K562 (cell line): ENCODE data around the gene SH2D4B. TPM values are rescaled to one million over a fixed set of nuclear protein-coding genes. Genes with fewer than 3 reads are reported as not detected.

Experiments
- ATAC-seq: fragments of 200-7000 bp; cut with Tn5 transposase; 3 replicates; pipeline ENCODE4 v1.9.1; 2020; ENCODE audit warnings: moderate library complexity
- BruUV-seq: library from RNA; stranded (reverse); fragments of 400-500 nt; replicated peaks from 2 replicates; lab custom pipeline; 2021; lab: Mats Ljungman, UMichigan
- CTCF ChIA-PET: fragments of 300-600 bp; formaldehyde crosslinking; extraction: SDS; loops from one replicate; lab custom pipeline; 2021; ENCODE audit warnings: low intra/inter-chr PET ratio; lab: Yijun Ruan, JAX
- POLR2A ChIA-PET: fragments of 300-600, 350-650 bp; sonication (Branson Sonifier 250); formaldehyde crosslinking; extraction: SDS; loops from one replicate; lab custom pipeline; 2021; ENCODE audit warnings: antibody characterized with exemption, inconsistent platforms; lab: Yijun Ruan, JAX
- DNase-seq, 4 experiments: peaks; one replicate each; pipeline versions ENCODE4 v3.0.0 to v3.0.0-alpha.2; 2011 to 2018; ENCODE audit warnings: low spot score in 3 of 4, mixed read lengths in 3 of 4; ENCODE audit errors: extremely low read depth in 1 of 4
- FAIRE-seq: peaks from 2 replicates; lab custom pipeline; 2011; peaks lifted over from hg19 to GRCh38; lab: Jason Lieb, UNC
- H2AFZ ChIP-seq: 2 replicates; pipeline ENCODE4 v1.6.0; 2011; ENCODE audit warnings: low read depth, low read length, control low read depth, inconsistent platforms
- H3K27ac ChIP-seq: fragments of 200-600 bp; 3 replicates; pipeline ENCODE4 v1.8.0; 2011; ENCODE audit warnings: low read depth, mild to moderate bottlenecking, control low read depth, inconsistent platforms, low read length, moderate library complexity, mixed read lengths; ENCODE audit errors: extremely low read depth
- H3K27me3 ChIP-seq, 2 experiments: fragments of 300-600 bp in 1 of 2; 2 replicates in 1 of 2; 3 replicates in 1 of 2; pipeline versions ENCODE4 v1.6.0 to v1.8.0; 2011; ENCODE audit warnings: inconsistent platforms in 2 of 2, low read length in 2 of 2, mild to moderate bottlenecking in 1 of 2, mixed read lengths in 1 of 2, moderate library complexity in 1 of 2; ENCODE audit not compliant: control insufficient read depth in 2 of 2, insufficient read depth in 2 of 2
- H3K36me3 ChIP-seq: fragments of 300-600 bp; 3 replicates; pipeline ENCODE4 v1.8.0; 2011; ENCODE audit warnings: mild to moderate bottlenecking, low read length, inconsistent platforms; ENCODE audit not compliant: control insufficient read depth, insufficient read depth
- H3K4me1 ChIP-seq, 2 experiments: fragments of 200-600 bp in 1 of 2; replicated peaks in 1 of 2; 2 replicates in 1 of 2; 3 replicates in 1 of 2; pipeline versions ENCODE4 v1.5.1 to v1.8.0; 2011; ENCODE audit warnings: inconsistent platforms in 2 of 2, low read length in 2 of 2, mild to moderate bottlenecking in 1 of 2, mixed read lengths in 1 of 2, moderate library complexity in 1 of 2; ENCODE audit not compliant: control insufficient read depth in 2 of 2, insufficient read depth in 2 of 2
- H3K4me2 ChIP-seq: 2 replicates; pipeline ENCODE4 v1.6.1; 2011; ENCODE audit warnings: low read length, control low read depth, inconsistent platforms, mixed read lengths; ENCODE audit not compliant: insufficient read depth
- H3K4me3 ChIP-seq: fragments of 200-600 bp; sonication (generic), shearing (Covaris generic); 2 replicates; pipeline ENCODE4 v1.5.1; 2016; ENCODE audit warnings: control low read depth, inconsistent platforms
- H3K79me2 ChIP-seq: fragments of 200-600 bp; 3 replicates; pipeline ENCODE4 v1.8.0; 2011; ENCODE audit warnings: low read length, inconsistent platforms; ENCODE audit not compliant: control insufficient read depth, insufficient read depth
- H3K9ac ChIP-seq, 2 experiments: 2 replicates each; pipeline versions ENCODE4 v1.6.0 to v1.6.1; 2011; ENCODE audit warnings: low read depth in 2 of 2, low read length in 2 of 2, control low read depth in 1 of 2, inconsistent platforms in 1 of 2, mild to moderate bottlenecking in 1 of 2, mixed read lengths in 1 of 2; ENCODE audit not compliant: insufficient read depth in 1 of 2
- H3K9me1 ChIP-seq: one replicate; pipeline ENCODE4 v1.6.0; 2011; ENCODE audit warnings: inconsistent platforms, mild to moderate bottlenecking, low read length, moderate library complexity; ENCODE audit not compliant: control insufficient read depth, insufficient read depth
- H3K9me3 ChIP-seq: replicated peaks from 2 replicates; pipeline ENCODE4 v1.5.1; 2011; ENCODE audit warnings: low read depth, low read length, inconsistent platforms; ENCODE audit not compliant: control insufficient read depth, insufficient read depth
- H4K20me1 ChIP-seq: replicated peaks from 2 replicates; pipeline ENCODE4 v1.6.1; 2011; ENCODE audit warnings: low read length, inconsistent platforms, mixed read lengths; ENCODE audit not compliant: control insufficient read depth, insufficient read depth
- KDM1A ChIP-seq, 2 experiments: fragments of 450-650 bp; IDR thresholded peaks; 2 replicates each; pipeline ENCODE4 v1.6.1; 2016; ENCODE audit warnings: mild to moderate bottlenecking in 2 of 2
- MIER1 ChIP-seq: fragments of 450-650 bp; IDR thresholded peaks from 2 replicates; pipeline ENCODE4 v1.6.1; 2016; ENCODE audit warnings: antibody characterized with exemption, mild to moderate bottlenecking, low read depth
- POLR2G ChIP-seq: fragments of 200-400 bp; formaldehyde crosslinking; IDR thresholded peaks from 2 replicates; pipeline ENCODE4 v1.6.1; 2017; ENCODE audit warnings: low read depth, mild to moderate bottlenecking, antibody characterized with exemption, low read length, moderate library complexity
- RBBP5 ChIP-seq: fragments of 200-600 bp; sonication (generic); IDR thresholded peaks from 2 replicates; pipeline ENCODE4 v1.6.1; 2012; ENCODE audit warnings: borderline replicate concordance, mild to moderate bottlenecking, low read length, control low read depth, inconsistent platforms; ENCODE audit not compliant: insufficient read depth, poor library complexity, severe bottlenecking
- RBM22 ChIP-seq: fragments of 200-400 bp; formaldehyde crosslinking; IDR thresholded peaks from 2 replicates; pipeline ENCODE4 v1.6.1; 2018; ENCODE audit warnings: low read length, low read depth; ENCODE audit not compliant: poor library complexity, severe bottlenecking
- RHOXF2B ChIP-seq: fragments of 250-450 bp; sonication (Bioruptor Pico); conservative IDR thresholded peaks from 2 replicates; pipeline ENCODE4 v1.5.1; 2021
- TOE1 ChIP-seq, 2 experiments: fragments of 450-650 bp in 1 of 2; sonication (generic) in 1 of 2; formaldehyde crosslinking in 1 of 2; IDR thresholded peaks; 2 replicates each; pipeline versions ENCODE4 v1.7.1 to v1.8.0; 2016 to 2022; ENCODE audit warnings: borderline replicate concordance in 2 of 2, mild to moderate bottlenecking in 2 of 2, antibody characterized with exemption in 1 of 2, inconsistent platforms in 1 of 2, low read depth in 1 of 2, missing genetic modification reagents in 1 of 2, moderate library complexity in 1 of 2
- TRIM28 ChIP-seq: fragments of 450-650 bp; IDR thresholded peaks from 2 replicates; pipeline ENCODE4 v1.6.1; 2017
- WGBS: fragments of 100-300 bp; shearing (Covaris generic); methylation state at CpG from one replicate; pipeline ENCODE4 v1.1.6; 2016; ENCODE audit warnings: low coverage, mixed read lengths; ENCODE audit not compliant: insufficient coverage; ENCODE audit errors: missing lambda C conversion rate; 5-methylcytosine and 5-hydroxymethylcytosine counted together
- in situ Hi-C: fragments of 300-500 bp; cut with MboI; formaldehyde crosslinking; loops from 4 replicates; pipeline ENCODE4 v1.15.0; 2018; ENCODE audit warnings: inconsistent platforms, mixed read lengths
- intact Hi-C: fragments of 100-400 bp; cut with micrococcal nuclease; formaldehyde crosslinking; loops from 2 replicates; pipeline ENCODE4 v1.14.2; 2022
- polyA plus RNA-seq, 8 experiments: library from polyadenylated mRNA; depleted of rRNA in 4 of 8; stranded (reverse) in 5 of 8; unstranded in 3 of 8; fragments of >200 nt; fragmentation: Nextera tagmentation in 2 of 8; fragmentation: Illumina TruSeq in 1 of 8; extraction: Ambion mirVana in 2 of 8; extraction: Trizol in 1 of 8; gene quantifications; 2 replicates each; pipeline versions ENCODE4 v1.2.1 to v1.2.3, GENCODE V29; 2011 to 2014; ENCODE audit warnings: inconsistent platforms in 1 of 8, missing spikeins in 1 of 8
- total RNA-seq, 7 experiments: library from RNA; depleted of rRNA in 6 of 7; stranded (reverse); fragments of >200 nt in 6 of 7; fragmentation: Illumina TruSeq in 2 of 7; extraction: Trizol in 2 of 7; gene quantifications; 2 replicates each; pipeline versions ENCODE4 v1.2.1 to v1.2.3, GENCODE V29; 2011 to 2021; ENCODE audit warnings: low replicate concordance in 1 of 7

SH2D4B gene
- total and polyA plus RNA-seq, 9 of the 15 experiments (the other 6 are each of a cell fraction or from before 2014, with no cell fraction given), result 0.03 to 0.14 (median 0.04) TPM; not detected in 4

DNA sequence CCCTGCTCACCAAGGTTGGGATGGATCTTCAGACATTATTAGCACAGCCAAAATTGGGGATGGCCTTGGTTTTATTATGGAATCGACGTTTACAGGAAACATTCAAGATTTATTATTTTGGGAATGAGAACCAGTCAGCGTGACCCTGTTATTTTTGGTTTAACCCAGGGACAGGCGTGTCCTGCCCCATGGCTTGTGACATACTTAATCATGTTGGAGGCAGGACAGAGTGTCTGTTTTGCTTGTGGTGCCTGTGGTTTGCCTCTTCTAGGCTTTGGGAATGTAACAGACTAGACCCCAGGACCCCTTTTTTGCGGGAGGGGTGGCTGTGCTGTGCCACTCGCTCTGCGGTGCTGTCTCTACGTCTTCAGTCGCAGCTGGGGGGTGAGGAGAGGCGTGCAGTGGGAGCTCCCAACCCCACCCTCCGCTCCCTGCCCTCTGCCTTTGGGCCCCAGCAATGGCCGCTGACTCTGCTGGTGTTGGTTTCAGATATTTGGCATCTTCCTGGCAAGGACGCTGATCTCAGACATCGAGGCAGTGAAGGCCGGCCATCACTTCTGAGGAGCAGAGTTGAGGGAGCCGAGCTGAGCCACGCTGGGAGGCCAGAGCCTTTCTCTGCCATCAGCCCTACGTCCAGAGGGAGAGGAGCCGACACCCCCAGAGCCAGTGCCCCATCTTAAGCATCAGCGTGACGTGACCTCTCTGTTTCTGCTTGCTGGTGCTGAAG, 20.1 kb upstream of the SH2D4B start:
- no peak overlapping the region for H3K27ac ChIP-seq
- FAIRE-seq, result no peak
- TF ChIP-seq POLR2G, result peak; percentile 38; the same call in 1 of the 2 replicates
- TF ChIP-seq RHOXF2B (CRISPR knock-in tag), result no peak
- TF ChIP-seq MIER1, result no peak
- TF ChIP-seq, all 486 proteins: peak for 1
- Histone ChIP-seq H3K9me3 (no peaks in the 10 kb centered on the region), H3K4me3 (no peak overlapping the region), H3K9ac (no peak overlapping the region), H3K79me2 (no peaks in the 10 kb centered on the region), H3K27me3 (no peaks in the 10 kb centered on the region), H3K9me1 (no peaks in the 10 kb centered on the region), H3K36me3 (peaks cover 74% of the 10 kb centered on the region), H2AFZ (no peak overlapping the region), H3K4me2 (no peak overlapping the region), H4K20me1 (no peaks in the 10 kb centered on the region; the same call in 1 of the 2 replicates), H3K4me1 (peaks cover 0 to 11% of the 10 kb centered on the region in 2 experiments; a peak in 2 of 5 replicates)
- ATAC-seq, result no peak
- intact Hi-C loops, result no loop called here
- BruUV-seq, result no TSS peak
- in situ Hi-C loops, result no loop called here
- WGBS, result 91% methylated on average over 21 of the region's 21 CpGs
- DNase-seq, result no peak
- POLR2A ChIA-PET, result no interaction called here
- CTCF ChIA-PET, result no interaction called here

DNA sequence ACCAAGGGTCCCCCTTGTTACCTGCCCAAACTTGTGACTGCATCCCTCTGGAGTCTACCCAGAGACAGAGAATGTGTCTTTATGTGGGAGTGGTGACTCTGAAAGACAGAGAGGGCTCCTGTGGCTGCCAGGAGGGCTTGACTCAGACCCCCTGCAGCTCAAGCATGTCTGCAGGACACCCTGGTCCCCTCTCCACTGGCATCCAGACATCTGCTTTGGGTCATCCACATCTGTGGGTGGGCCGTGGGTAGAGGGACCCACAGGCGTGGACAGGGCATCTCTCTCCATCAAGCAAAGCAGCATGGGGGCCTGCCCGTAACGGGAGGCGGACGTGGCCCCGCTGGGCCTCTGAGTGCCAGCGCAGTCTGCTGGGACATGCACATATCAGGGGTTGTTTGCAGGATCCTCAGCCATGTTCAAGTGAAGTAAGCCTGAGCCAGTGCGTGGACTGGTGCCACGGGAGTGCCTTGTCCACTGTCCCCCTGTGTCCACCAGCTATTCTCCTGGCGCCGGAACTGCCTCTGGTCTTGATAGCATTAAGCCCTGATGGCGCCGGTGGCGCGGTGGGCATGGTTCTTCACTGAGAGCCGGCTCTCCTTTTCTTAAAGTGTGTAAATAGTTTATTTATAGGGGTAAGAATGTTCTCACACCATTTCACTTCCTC, 19.4 kb upstream of the SH2D4B start:
- no peak for TF ChIP-seq TRIM28
- TF ChIP-seq KDM1A (IDR thresholded peaks at IDR 0.05), result no peak
- 0 out of 2 replicates have a peak, but pooled peaks have one; percentile 33 for TF ChIP-seq POLR2G
- no peak for TF ChIP-seq RBBP5
- peak; percentile 48 for TF ChIP-seq RBM22
- TF ChIP-seq TOE1 (IDR thresholded peaks at IDR 0.05; ENCODE audit: borderline replicate concordance), result no peak
- no peak for TF ChIP-seq TOE1 (CRISPR knock-in tag; IDR thresholded peaks at IDR 0.05; ENCODE audit: borderline replicate concordance, low read depth)
- BruUV-seq, result no TSS peak
- ATAC-seq (no peak), FAIRE-seq (no peak), DNase-seq (no peak)
- CTCF ChIA-PET, result no interaction called here
- Histone ChIP-seq H3K4me3 (no peak overlapping the region), H3K27ac (no peak overlapping the region), H3K9ac (peak overlapping the region in 1 of 2 experiments; percentile 50; a peak in 1 of 4 replicates), H3K9me1 (no peaks in the 10 kb centered on the region), H2AFZ (no peak overlapping the region), H4K20me1 (no peaks in the 10 kb centered on the region; the same call in 1 of the 2 replicates), H3K9me3 (no peaks in the 10 kb centered on the region), H3K36me3 (peaks cover 68% of the 10 kb centered on the region), H3K4me1 (peaks cover 0 to 11% of the 10 kb centered on the region in 2 experiments; a peak in 2 of 5 replicates), H3K4me2 (no peak overlapping the region), H3K27me3 (no peaks in the 10 kb centered on the region), H3K79me2 (no peaks in the 10 kb centered on the region)
- POLR2A ChIA-PET, result no interaction called here
- WGBS, result 91% methylated on average over 17 of the region's 17 CpGs
- intact Hi-C loops (no loop called here), in situ Hi-C loops (no loop called here)
